Panc1 (cell line): ENCODE data around the gene FIBP.
A peak's percentile ranks its signal among the peaks of the same experiment; 100 is the strongest.

Experiments
- TCF7L2 ChIP-seq: IDR thresholded peaks from 2 replicates; pipeline ENCODE4 v1.6.1; 2011; ENCODE audit warnings: mild to moderate bottlenecking, low read depth, low read length, inconsistent platforms
- TF ChIP-seq, protein P1 (sequence below): fragments of 450-650 bp; IDR thresholded peaks from 2 replicates; pipeline ENCODE4 v1.5.1; 2017; ENCODE audit warnings: mild to moderate bottlenecking

DNA sequence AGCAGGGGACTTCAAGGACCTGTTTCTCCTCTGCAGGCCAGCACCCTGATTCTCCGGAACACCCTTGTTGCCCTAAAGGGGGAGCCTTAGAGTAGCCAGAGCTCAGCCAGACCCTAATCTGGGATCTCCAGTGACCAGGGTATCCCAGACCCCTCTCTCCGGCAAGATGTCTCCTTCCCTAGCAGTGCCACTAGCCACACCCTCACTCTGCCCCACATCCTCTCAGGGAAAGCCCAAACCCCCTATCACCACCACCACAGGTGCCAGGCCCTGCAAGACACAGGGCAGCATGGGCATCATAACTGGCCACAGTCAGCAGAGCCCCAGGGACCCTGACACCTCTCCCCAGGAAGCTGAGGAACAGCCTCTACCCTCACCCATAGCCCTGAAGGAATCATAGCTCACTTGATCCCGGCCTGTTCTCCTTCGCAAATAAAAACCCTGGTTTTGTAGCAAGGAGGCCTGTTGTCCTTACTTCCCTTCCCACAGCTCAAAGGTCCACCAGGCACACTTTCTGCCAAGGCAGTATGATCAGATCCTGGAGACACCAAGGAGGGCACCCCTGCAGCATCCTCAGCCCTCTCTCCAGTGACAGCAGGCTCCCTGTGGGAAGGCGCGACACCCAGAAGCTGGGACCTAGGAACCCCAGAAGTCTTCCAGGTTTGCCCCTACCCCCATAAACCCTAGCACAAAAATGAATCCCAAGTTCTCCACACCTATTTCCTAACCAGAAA lies 34.9 kb downstream of the FIBP start:
- TF ChIP-seq, protein P1, sequence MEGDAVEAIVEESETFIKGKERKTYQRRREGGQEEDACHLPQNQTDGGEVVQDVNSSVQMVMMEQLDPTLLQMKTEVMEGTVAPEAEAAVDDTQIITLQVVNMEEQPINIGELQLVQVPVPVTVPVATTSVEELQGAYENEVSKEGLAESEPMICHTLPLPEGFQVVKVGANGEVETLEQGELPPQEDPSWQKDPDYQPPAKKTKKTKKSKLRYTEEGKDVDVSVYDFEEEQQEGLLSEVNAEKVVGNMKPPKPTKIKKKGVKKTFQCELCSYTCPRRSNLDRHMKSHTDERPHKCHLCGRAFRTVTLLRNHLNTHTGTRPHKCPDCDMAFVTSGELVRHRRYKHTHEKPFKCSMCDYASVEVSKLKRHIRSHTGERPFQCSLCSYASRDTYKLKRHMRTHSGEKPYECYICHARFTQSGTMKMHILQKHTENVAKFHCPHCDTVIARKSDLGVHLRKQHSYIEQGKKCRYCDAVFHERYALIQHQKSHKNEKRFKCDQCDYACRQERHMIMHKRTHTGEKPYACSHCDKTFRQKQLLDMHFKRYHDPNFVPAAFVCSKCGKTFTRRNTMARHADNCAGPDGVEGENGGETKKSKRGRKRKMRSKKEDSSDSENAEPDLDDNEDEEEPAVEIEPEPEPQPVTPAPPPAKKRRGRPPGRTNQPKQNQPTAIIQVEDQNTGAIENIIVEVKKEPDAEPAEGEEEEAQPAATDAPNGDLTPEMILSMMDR, result peak; percentile 55
- TF ChIP-seq TCF7L2, result no peak
